HG03159 (cell line): ENCODE results near the gene PSMB11.

Source experiments
- ATAC-seq: cut with Tn5 transposase; IDR thresholded peaks from one replicate; pipeline ENCODE4 v1.9.1; 2021; ENCODE audit warnings: mild to moderate bottlenecking, moderate library complexity; ENCODE audit not compliant: unreplicated experiment

The PSMB11 gene

GRCh38 chr14:23057757-23058653 is 16.0 kb downstream of the PSMB11 start:
- peak; percentile 59 for ATAC-seq

DNA sequence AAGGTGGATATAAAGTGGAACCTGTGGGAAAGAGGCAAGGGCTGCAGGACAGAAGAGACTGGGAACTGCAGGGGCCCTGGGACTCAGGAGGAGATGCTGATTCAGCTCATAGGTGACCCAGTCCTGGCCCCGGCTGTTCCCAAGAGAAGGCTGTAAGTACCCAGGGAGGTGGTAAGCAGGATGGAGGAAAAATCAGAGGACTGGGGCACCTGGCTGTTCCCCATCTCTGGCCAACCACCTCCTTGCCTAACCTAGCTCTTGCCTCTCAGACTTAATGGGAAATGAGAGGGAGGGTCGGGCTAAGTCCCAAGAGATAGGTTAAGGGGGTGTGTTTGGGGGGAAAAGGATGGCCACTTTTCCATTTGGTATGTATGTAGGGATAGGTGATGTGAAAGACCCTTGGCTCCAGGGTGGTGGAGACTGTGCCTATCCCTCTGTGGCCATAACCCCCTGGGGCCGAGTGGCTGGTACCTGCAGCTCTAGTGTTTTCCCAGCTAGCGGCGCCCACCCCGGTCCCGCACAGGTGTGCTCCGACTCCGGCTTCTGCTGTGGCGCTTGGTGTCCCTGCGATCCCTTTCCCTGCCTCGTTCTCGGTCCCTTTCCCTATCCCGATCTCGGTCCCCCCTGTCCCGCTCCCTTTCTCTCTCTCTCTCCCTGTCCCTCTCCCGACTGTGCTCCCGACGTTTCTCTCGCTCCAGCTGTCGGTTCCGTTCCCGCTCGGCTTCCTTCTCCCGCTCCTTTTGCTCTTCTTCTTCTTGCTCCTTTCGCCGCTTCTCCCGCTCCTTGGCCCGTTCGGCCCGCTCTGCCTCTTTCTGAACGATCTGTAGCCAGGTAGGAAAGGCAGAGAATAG is 16.9 kb downstream of the PSMB11 start:
- ATAC-seq, result no peak

- no peak for ATAC-seq
These were observed 18.7 kb downstream of the PSMB11 start for GRCh38 chr14:23060536-23061260.

- no peak for ATAC-seq
These were observed 20.0 kb downstream of the PSMB11 start for GRCh38 chr14:23062002-23062401.

GRCh38 chr14:23063601-23064000 is 21.6 kb downstream of the PSMB11 start:
- no peak for ATAC-seq

DNA sequence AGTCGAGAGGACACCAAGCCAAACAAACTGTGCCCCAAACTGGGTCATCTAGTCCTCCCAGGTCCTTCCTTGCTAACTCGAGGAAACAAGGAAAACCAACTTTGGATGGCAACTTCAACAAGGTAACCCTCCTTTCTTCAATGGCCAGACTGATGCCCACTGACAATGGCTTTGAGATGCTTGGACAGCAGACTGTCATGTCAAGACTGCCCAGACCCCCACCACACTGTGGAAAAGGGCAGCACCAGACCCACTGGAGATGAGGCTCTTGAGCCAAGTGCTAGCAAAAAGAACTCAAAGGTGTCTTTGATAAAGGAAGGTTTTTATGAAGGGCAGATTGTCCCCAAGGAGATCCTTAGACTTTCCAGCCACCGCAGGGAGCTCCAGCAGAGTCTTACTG is 24.4 kb downstream of the PSMB11 start:
- ATAC-seq, result no peak

DNA sequence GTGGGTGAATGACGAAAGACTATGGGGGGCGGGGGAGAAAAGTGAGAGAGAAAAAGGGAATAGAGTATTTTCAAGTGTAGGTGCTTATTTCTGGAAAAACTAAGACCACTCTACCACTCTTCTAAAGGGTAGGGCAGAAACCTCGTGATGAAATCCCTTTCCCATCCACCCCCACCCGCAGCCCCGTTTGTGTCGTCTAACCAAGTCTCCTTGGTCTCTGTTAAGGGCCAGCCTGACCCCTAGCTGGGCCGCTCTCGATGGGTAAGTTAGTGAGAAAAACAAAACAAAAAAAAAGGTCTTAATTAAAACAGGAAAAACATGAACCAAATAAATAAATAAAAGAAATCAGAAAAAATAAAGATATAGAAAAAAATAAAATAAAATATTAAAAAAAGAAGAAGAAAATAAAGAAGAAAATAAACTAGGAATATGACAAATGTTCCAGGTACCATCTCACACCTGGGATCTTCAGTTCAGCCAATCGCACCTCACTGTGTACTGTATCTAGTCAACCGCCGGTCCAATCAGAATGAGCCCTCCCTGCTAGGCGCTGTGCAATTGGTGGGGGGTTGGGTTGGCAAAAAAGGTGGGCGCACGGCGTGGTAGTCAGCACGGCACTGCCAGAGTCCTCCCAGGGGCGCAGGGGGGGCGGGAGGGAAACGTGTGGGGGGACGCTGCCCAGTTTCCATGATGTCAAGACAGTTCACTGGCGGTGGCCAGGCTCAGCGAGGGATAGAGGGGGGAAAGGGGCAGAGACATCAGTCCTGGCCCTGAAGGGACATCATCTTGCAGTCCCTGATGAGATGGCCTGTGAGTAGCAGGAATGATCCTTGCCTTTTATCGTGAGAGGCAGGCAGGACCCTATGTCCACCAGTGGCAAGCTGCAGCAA is 25.1 kb downstream of the PSMB11 start:
- ATAC-seq, result no peak

GRCh38 chr14:23067847-23068788 is 26.1 kb downstream of the PSMB11 start:
- ATAC-seq, result no peak

GRCh38 chr14:23068789-23069412 is 26.9 kb downstream of the PSMB11 start:
- ATAC-seq, result peak; percentile 78

DNA sequence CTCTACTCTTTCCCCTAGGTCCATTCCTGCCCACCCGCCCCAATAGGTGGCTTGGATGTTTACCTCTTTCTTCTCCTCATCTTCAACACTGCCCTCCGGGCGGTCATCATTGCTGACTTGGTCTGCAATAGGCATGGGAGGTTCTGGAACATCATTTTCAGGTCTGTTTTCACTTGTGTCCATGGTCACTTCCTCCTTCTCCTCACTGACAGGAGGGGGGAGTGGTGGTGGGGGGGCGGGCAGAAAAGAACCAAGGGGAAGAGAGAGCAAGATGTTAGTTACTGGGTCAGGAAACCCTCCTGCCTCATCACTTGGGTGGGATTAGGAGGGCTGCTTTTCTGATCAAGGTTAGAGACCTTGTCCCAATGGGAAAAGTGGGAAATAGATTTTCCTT is 27.4 kb downstream of the PSMB11 start:
- ATAC-seq, result no peak

GRCh38 chr14:23070262-23071129 is 28.5 kb downstream of the PSMB11 start:
- ATAC-seq, result no peak

DNA sequence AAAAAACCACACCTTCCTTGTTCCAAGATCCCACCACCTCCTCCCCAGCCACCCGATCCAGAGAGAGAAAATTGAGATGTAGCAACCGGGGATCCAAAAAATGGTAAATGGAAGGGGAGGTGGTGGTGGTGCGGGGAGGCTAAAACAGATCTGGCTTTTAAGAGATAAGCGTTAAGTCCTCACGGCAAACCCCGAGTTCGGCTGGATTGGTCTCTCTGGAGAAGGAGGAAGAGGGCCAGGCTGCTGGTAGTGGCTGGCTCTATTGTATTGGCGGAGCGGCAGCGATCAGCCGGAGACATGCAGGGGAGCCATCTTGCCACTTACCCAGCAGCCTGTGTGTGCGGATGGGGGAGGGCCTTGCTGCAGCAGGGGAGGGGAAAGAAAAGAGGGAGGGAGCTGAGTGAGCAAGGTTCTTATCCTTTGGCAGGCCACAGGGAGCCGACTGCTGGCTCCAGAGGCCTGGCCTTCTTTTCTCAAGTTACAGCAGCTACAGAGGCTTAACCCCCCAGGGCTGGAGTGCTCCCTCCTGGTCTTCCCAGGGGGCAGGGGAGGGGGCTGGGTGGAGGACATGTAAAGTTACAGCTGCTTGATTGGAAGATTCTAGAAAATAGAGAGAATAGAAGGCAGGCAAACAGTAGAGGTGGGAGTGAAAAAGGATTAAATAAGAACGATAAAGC is 29.4 kb downstream of the PSMB11 start:
- ATAC-seq, result peak; percentile 73

DNA sequence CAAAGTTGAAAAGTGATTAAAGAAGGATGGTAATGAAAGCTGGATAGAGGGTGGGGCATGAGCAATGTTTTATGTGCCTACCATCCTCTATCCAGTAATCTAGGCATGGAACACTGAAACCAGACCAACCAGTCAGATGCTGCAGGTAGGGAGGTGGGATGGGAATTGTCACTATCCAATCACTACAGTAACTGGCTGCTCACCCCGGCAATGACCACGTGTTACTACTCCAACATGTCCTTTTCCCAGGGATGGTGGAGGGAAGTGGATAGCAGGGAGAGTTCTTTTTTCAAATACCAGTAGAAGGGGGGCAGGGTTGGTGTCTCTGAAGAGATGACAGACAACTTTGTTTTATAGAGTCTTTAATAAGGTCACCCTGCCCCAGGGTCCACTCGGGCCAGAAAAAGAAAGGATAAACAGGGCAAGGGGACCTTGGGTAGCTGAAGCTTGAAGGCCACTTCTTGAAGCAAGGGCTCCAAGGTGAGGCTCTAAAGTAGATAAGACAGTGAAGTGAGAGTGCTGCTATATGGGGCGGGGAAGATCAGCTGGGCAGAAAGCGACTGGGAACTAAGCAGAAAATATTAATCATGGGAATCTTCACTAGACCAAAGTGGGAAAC is 30.0 kb downstream of the PSMB11 start:
- no peak for ATAC-seq

GRCh38 chr14:23074906-23075305 is 32.9 kb downstream of the PSMB11 start:
- ATAC-seq, result no peak

DNA sequence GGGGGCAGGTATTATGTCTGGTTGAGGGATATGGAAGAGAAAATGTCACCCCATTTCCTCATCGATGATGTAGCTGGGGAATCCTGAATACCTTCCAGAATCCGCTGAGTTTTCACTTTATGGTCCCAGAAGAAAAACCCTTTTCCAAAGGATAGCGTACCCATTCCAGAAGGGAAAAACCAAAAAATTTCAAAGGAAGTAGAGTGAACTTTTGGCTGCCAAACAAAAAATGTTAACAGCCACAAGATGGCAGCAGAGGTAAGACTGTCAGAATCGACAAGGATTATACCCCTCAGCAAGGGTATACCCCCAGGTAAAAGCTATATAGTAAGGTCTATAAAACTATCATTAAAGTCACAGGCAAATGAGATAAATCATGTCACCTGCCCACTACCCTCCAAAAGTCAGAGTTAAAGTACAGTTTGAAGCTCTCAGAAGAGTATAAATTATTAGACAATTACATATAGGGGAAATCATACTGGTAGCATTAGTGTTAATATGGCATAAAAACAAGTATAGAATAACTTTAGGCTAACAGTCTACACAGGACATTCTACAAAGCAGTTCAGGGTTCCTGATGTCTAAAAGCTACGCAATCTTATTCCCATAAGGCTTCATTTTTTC is 34.9 kb downstream of the PSMB11 start:
- ATAC-seq, result no peak

GRCh38 chr14:23077962-23078361 is 36.0 kb downstream of the PSMB11 start:
- ATAC-seq, result no peak
